GM23338 (cell line): Measurements from ENCODE around the gene CHN2. TPM values are rescaled to one million over a fixed set of nuclear protein-coding genes. Genes with fewer than 3 reads are reported as not detected.

Source experiments
- CTCF ChIP-seq, 2 experiments: fragments of 200-600 bp in 1 of 2; sonication (generic) in 1 of 2; conservative IDR thresholded peaks; 2 replicates each; pipeline versions ENCODE4 v1.5.1 to v1.6.1; 2016 to 2017; ENCODE audit warnings: antibody characterized with exemption in 2 of 2, low read depth in 2 of 2, mild to moderate bottlenecking in 2 of 2, moderate library complexity in 1 of 2
- ETS1 ChIP-seq: IDR thresholded peaks from 2 replicates; pipeline ENCODE4 v1.6.1; 2016; ENCODE audit warnings: antibody characterized with exemption
- EZH2 ChIP-seq: fragments of 200-600 bp; sonication (generic); IDR thresholded peaks from one replicate; pipeline ENCODE4 v1.8.0; 2017; ENCODE audit warnings: antibody characterized with exemption, mild to moderate bottlenecking, low read depth; ENCODE audit not compliant: unreplicated experiment
- EZH2phosphoT487 ChIP-seq: fragments of 200-600 bp; sonication (generic); IDR thresholded peaks from one replicate; pipeline ENCODE4 v1.8.1; 2018; ENCODE audit warnings: antibody characterized with exemption; ENCODE audit not compliant: unreplicated experiment
- JUNB ChIP-seq: IDR thresholded peaks from one replicate; pipeline ENCODE4 v1.6.1; 2016; ENCODE audit warnings: antibody characterized with exemption; ENCODE audit not compliant: unreplicated experiment
- ZNF114 ChIP-seq: fragments of 250-450 bp; sonication (Bioruptor Pico); IDR thresholded peaks from 2 replicates; pipeline ENCODE4 v1.5.0; 2020; ENCODE audit warnings: mild to moderate bottlenecking, moderate library complexity
- ZNF331 ChIP-seq: fragments of 250-450 bp; sonication (Bioruptor Pico); IDR thresholded peaks from 2 replicates; pipeline ENCODE4 v1.5.0; 2020; ENCODE audit warnings: low read depth, mild to moderate bottlenecking, moderate library complexity
- ZNF462 ChIP-seq: fragments of 250-450 bp; sonication (Bioruptor Pico); IDR thresholded peaks from 2 replicates; pipeline ENCODE4 v1.5.0; 2020; ENCODE audit warnings: mild to moderate bottlenecking, moderate library complexity
- polyA plus RNA-seq: library from polyadenylated mRNA; unstranded; fragments of >200 nt; fragmentation: Nextera tagmentation; extraction: Ambion mirVana; gene quantifications from 2 replicates; pipeline ENCODE4 v1.2.1, GENCODE V29; 2016
- total RNA-seq: library from RNA; depleted of rRNA; stranded (reverse); fragments of >200 nt; shearing (Covaris generic); gene quantifications from 2 replicates; pipeline ENCODE4 v1.2.3, GENCODE V29; 2014

Gene CHN2
- total and polyA plus RNA-seq, 2 experiments from 2014 or later, result 6.1 to 7.5 TPM

- no peak for TF ChIP-seq ZNF462 (CRISPR knock-in tag)
- no peak for TF ChIP-seq EZH2phosphoT487
- TF ChIP-seq EZH2, result no peak
- TF ChIP-seq CTCF (conservative IDR thresholded peaks at IDR 0.05; ENCODE audit: low read depth in 2 of 2), result no peak
- no peak for TF ChIP-seq ETS1
- no peak for TF ChIP-seq JUNB
- TF ChIP-seq ZNF114 (CRISPR knock-in tag), result no peak
- TF ChIP-seq ZNF331 (CRISPR knock-in tag), result no peak
Observed at GRCh38 chr7:29496355-29497020, 301.9 kb downstream of the CHN2 start (continued).
